GM18867 (cell line): ENCODE data around the gene TCF7L2.

Source experiments
- ATAC-seq: cut with Tn5 transposase; IDR thresholded peaks from one replicate; pipeline ENCODE4 v1.9.1; 2021; ENCODE audit warnings: mild to moderate bottlenecking, moderate library complexity; ENCODE audit not compliant: unreplicated experiment

TCF7L2 gene

DNA sequence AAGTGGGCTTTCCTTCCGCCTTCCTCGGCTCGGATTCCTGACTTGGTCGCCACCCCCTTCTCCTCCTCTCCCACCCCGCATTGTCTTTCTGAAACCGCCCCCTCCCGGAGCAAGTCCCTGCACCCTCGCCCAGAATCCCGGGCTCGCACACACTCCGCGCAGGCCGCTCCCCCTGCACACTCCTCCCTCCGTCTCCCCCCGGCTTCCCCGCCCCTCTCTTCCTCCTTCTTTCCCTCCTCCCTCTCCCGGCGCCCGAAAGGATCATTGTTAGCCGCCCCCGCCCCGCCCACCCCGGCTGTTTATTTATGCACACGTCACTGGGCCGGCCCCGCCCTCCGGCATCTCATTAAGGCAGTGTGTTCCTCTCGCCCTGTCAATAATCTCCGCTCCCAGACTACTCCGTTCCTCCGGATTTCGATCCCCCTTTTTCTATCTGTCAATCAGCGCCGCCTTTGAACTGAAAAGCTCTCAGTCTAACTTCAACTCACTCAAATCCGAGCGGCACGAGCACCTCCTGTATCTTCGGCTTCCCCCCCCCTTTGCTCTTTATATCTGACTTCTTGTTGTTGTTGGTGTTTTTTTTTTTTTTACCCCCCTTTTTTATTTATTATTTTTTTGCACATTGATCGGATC lies at the start of gene TCF7L2:
TCF7L2 (plus strand) TSS at position 373 of the 633 bp plus-strand sequence. CDS start 510 bp downstream, outside the sequence.
- ATAC-seq: peak; percentile 59

DNA sequence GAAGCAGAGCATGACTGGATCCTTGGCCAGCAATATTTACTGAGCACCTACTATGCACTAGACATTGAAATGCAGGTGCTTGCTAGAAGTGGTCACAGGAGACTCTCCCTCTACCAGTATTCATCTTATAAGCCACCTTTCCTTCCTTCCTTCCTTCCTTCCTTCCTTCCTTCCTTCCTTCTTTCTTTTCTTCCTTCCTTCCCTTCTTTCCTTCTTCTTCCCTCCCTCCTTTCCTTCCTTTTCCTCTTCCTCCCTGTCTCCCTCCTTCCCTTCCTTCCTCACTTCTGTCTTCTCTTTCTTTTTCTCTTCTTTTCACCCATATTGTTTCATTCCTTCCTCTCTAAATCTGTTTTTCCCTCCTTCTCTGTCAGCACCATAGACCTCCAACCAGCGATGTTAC lies 47.3 kb upstream of the TCF7L2 start:
- ATAC-seq: no peak

GRCh38 chr10:112904000-112904399 lies 46.0 kb upstream of the TCF7L2 start:
- ATAC-seq: no peak

GRCh38 chr10:112906945-112907344 lies 43.1 kb upstream of the TCF7L2 start:
- ATAC-seq: no peak

GRCh38 chr10:112907893-112908292 lies 42.2 kb upstream of the TCF7L2 start:
- ATAC-seq: no peak

- ATAC-seq: no peak
Measured at GRCh38 chr10:112911206-112911605, 38.8 kb upstream of the TCF7L2 start.

DNA sequence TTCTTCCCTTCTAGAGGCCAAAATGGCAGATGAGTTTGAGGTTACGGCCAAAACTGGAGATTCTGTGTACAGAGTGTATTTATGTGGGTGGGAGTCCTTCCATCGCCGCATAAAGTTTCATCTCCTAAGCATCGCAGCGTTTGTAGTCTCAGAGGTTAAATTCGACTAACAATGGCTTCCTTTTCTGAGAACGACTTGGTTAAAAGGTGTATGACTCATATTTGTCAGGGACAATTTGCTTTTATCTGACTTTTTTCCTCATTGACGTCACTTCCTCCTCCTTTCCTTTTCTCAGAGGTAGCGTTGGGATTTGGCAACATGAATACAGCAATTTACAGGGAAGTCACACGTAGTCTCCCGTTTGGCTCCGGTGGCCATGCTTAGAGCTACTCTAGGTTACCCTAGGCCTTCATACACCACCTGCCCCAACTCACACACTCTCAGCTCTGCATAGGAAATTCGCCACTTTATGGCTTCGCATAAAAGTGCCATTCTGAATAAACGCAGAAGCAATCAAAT lies 37.6 kb upstream of the TCF7L2 start:
- no peak for ATAC-seq

GRCh38 chr10:112913255-112913654 lies 36.8 kb upstream of the TCF7L2 start:
- no peak for ATAC-seq

DNA sequence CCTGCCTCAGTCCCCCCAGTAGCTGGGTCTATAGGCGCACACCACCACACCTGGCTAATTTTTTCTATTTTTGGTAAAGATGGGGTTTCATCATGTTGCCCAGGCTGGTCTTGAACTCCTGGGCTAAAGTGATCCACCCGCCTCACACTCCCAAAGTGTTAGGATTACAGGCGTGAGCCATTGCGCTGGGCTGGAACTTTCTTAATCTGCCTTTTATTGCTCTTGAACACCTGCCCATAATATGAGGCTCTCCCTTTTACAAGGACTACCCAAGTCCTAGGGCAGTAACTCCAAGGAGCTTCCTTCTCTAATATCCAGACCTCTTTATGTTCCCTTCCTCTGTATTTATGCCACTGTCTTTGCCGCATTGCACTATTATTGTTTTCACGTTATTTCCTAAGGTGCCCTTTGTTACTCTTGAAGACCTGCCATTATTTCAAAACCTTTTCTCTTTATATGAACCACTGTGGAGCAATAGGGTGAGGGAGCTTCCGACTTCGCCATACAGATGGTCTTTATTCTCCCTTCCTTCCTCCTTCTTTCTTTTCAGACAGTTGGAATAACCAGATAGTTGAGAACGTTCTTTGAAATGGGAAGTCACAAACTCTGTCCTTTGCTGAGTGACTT lies 36.3 kb upstream of the TCF7L2 start:
- no peak for ATAC-seq

GRCh38 chr10:112914288-112914952 lies 35.6 kb upstream of the TCF7L2 start:
- ATAC-seq: no peak

GRCh38 chr10:112915590-112916572 lies 34.2 kb upstream of the TCF7L2 start:
- no peak for ATAC-seq

DNA sequence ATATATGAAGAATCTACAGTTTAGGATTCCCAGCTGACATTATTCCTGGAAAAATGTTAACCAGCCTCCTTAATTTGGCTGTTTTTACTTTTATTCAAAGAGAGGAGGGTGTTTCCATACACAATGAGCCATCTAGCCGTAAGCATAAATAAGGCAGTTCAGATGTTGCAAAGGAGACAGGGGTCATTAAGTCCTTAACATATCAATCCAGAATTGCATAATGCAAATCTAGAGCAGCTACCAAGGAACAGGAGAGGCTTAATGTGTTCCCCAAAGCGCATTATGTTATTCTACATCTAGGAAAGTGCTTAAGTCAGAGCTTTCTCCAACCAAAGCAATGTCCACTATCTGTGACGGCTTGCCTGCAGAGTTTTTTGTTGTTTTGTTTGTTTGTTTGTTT lies 32.4 kb upstream of the TCF7L2 start:
- ATAC-seq: no peak

GRCh38 chr10:112918771-112919170 lies 31.3 kb upstream of the TCF7L2 start:
- ATAC-seq: no peak

DNA sequence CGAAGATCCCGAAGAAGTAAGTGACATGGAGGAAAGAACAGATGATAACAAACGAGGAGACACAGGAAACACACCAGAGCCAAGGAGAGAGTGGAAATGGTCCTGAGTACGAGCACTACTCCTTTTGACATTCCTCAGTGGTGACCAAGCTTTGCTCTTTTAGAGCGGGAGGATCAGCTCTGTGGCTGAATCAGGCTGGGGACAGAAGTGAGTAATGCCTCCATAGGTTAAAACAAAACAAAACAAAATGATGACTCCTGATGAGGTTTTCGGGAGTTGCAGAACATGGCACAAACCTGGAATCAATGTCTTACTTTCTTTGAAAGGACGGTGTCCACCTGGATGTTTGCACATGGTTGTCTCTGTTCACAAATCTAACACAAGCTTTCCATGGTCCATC lies 30.3 kb upstream of the TCF7L2 start:
- no peak for ATAC-seq

DNA sequence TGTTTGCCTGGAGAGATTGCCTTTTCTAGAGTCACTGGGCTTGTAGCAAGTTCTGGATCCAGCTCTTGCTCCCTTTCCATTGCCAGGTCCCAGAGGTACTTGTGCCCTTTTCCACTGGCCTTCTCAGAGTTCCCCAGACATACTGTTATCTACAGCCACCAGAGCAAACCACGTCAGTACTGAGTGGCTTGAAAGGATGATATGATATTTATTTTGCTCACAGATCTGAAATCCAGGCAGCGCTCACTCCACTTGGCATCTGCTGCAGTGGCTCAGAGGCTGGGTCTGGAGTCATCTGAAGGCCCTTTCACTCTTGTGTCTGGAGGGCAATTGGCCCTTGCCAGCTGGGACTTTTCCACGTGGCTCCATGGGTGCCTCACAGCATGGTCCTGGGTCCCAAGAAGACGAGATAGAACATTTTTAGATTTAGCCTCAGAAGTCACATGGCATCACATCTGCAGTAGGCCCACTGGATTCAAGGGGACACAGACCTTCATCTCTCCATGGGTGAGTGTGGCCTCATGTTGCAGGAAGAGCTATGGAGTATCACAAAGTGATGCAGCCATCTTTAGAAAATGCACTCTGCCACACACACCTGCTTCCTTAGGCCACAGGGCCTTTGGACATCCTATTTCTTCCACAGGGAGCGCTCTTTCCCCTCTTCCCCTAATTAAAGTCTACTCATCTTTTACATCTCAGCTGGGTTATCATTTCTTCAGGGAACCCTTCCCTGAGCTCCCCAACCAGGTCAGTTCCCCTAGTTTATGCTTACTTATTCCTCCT lies 22.9 kb upstream of the TCF7L2 start:
- no peak for ATAC-seq

DNA sequence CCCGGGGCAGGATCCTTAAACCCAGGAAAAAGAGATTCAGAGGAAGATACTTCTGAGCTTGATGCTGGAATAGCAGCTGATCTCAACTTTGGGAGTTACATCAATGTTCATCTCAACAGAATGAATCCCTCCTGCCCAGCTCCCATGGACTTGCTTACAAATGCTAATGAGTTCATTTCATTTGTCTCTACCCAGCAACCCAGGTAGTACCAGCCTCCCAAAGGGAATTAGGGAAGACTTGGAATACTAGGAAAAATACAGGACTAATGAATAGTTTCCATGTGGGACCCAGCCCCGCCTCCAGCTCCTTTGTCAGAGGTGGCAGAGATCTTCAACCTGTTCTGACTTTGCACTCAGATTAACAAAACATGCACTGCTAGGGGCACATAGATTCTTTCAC lies 22.1 kb upstream of the TCF7L2 start:
- ATAC-seq: no peak

GRCh38 chr10:112932658-112933057 lies 17.4 kb upstream of the TCF7L2 start:
- no peak for ATAC-seq

DNA sequence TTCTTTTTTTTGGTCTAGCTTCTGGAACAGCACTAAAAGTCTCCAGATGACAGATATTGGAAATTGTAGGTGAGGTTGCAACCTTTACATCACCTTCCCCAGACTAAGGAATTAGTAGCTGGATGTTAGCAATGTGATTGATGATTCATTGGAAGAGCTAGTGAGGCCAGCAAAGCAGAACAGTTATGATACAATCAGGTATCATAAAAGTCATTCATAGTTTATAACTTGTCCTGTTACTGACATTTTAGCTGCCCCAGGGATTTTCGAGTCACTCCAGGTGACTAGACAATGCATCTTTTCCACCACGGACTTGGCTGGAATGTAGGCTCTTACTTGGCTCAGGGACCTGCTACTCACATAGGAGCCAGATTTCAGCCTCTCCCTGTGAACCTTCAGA lies 15.9 kb upstream of the TCF7L2 start:
- ATAC-seq: no peak

DNA sequence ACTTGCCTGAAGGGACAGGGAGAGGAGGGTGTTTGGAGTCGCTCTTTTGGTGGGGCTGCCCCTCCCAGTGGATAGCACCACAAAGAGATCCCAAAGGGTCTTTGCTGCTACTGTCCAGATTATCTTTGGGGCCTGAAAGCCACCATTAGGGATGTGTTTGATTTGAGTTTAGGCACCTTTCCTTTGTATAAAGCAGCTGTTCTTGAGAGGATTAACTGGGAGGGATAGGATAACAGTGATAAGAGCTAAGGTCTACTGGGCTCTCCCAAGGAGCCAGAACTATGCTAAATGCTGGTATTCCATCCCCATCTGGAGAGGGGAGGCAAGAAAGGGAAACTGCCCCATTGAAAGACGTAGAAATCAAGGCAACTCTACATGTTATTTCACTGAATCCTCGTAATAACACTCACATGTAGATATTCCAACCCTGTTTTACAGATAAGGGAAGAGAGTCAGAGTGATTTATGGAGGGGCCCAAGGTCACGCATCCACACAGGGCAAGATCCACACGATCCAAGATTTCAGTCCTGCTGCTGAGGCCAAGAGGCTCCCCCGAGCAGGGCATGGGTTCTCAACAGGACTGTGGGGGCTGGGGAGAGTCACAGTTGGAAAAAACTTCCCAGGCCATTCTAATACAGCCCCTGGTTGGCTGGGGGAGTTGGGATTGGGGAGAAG lies 11.1 kb upstream of the TCF7L2 start:
- ATAC-seq: no peak

- ATAC-seq: no peak
Measured at GRCh38 chr10:112945811-112946210, 4.2 kb upstream of the TCF7L2 start.
